Measurements from ENCODE around the gene POU5F1. TPM values are rescaled to one million over a fixed set of nuclear protein-coding genes. Genes with fewer than 3 reads are reported as not detected.

The POU5F1 gene
- polyA plus RNA-seq, 1 donor: 0.56 TPM

DNA sequence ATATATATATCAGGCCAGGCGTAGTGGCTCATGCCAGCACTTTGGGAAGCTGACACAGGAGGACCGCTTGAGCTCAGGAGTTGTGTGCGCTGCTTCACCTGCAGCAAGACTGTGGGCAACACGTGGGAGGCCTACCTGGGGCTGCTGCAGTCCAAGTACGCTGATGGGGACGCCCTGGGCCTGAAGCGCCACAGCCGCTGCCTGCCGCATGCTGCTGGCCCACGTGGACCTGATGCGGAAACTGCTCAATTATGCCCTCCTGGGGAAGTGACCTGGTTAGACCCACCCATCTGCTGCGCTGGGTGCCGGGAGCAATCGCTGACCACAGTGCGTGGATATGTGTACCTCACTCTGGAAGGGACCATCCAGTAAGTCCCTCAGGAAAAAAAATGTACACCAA, 29.8 kb downstream of the POU5F1 start:
- no peak for DNase-seq (ENCODE audit: low read depth)

- no peak for DNase-seq (ENCODE audit: low read depth)
Observed at GRCh38 chr6:31139599-31139998, 30.9 kb downstream of the POU5F1 start.

DNA sequence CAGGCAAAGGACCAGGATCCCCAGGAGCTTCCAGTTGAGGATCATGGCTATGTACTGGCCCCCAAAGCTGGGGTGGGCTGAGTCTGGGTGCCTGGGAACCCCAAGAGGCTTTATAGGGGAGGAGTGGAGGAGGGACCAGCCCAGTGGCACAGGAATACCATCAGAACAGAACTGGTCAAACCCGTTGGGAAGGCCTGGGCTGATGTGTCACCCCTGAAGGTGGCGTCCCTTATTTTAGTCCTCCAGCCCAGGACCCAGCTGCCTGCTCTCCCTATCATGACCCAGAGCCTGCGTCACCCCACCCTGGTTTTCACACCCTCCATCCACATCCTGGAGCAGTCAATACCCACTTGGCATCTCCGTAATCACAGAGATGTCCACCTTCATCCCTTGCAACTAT, 31.5 kb downstream of the POU5F1 start, which contains the start of gene PSORS1C2:
PSORS1C2 (minus strand) TSS at position 85 of the 400 bp plus-strand sequence; CDS start at position 45, 40 bp downstream.
- no peak for DNase-seq (ENCODE audit: low read depth)

DNA sequence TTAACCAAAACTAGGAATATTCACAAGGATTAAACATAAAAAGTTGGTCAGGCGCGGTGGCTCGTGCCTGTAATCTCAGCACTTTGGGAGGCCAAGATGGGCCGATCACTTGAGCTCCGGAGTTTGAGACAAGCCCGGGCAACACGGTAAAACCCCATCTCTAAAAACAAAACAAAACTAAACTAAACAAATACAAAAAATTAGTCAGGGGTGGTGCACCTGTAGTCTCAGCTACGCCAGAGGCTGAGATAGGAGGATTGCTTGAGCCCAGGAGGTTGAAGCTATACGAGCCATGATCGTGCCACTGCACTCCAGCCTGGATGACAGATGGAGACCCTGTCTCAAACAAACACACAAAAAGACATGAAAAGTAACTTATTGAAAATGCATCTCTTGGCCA, 34.8 kb downstream of the POU5F1 start:
- no peak for DNase-seq (ENCODE audit: low read depth)

GRCh38 chr6:31132806-31133205, 37.7 kb downstream of the POU5F1 start:
- DNase-seq (ENCODE audit: low read depth): no peak

DNA sequence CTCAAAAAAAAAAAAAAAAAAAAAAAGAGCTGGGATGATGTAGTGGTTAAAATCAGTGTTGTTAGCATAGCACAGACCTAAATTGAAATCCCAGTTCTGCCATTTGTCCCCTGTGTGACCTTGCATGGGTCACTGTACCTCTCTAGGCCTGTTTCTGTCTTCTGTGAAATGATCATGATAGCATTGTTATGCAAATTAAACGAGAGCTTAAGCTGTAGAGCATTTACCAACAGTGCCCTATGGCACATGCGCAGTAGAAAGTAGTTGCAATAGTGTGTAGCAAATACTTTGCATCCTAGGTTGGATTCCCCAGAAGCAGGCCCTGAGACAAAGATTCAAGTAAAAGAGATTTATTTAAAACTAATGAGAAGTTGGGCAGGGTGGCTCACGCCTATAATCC, 38.9 kb downstream of the POU5F1 start:
- DNase-seq (ENCODE audit: low read depth): no peak

GRCh38 chr6:31130751-31131150, 39.7 kb downstream of the POU5F1 start:
- no peak for DNase-seq (ENCODE audit: low read depth)

- no peak for DNase-seq (ENCODE audit: low read depth)
Observed at GRCh38 chr6:31129130-31129529, 41.4 kb downstream of the POU5F1 start.

DNA sequence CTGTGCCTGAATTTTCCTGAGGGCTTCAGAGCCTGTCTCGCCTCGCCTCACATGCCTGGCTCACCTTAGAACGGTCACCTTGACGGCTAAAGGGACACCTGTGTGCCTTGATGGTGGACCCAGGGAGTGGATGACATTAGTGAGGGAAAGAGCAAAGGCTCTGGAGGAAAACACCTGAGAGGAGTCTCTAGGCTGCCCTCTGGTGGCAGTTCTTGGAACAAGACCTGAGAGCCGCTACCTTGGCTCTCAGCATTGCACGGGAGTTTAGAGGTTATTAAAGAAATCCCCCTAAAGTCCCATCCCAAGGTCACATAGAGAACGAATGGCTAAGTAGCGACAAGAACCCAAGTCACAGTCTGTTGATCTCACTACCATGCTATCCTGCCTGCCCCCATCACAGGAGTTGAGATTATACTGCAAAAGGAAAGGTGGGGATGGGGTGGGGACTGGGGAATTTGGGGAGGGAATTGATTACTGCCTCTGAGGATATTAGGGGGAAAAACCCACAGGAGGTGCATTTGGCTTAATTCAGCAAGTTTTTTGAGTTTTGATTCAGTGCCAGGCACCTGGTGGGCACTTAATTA, 42.3 kb downstream of the POU5F1 start:
- no peak for DNase-seq (ENCODE audit: low read depth)

GRCh38 chr6:31126396-31127175, 43.9 kb downstream of the POU5F1 start:
- DNase-seq (ENCODE audit: low read depth): no peak

DNA sequence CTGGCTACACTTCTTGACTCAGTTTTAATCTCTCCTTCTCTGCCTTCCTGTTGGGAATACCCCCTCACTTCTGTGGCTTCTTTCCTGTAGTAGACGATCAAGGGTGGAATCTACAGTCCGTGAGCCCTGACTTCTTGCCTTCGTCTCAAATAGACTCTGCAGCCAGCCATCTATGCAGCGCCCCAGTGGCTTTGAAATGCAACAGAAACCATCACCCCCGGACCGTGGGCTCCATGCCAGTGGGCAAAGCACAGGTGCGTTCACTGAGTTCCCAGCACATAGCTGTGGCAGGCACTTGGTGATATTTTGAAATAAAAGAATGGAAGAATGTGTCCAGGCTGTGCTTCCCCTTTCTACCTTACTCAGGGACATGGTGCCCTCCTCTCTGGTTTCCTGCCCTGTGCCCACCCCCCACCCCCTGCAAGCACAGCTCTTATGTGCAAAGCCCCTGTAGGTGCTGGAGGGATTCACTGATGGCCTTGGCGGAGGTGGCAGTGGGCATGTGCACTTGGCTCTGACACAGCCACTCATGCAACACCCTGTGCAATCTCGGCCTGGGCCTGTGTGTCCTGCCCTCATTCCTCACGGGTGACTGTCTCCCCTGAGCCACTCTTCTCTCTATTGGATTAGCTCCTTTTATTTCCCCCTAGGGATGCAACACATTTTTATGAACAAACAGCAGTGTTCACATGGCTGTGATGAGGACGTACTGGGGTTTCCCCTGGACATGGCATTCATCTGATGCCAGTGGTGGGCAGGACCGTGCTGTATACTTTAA, 44.7 kb downstream of the POU5F1 start:
- DNase-seq (ENCODE audit: low read depth): no peak

DNA sequence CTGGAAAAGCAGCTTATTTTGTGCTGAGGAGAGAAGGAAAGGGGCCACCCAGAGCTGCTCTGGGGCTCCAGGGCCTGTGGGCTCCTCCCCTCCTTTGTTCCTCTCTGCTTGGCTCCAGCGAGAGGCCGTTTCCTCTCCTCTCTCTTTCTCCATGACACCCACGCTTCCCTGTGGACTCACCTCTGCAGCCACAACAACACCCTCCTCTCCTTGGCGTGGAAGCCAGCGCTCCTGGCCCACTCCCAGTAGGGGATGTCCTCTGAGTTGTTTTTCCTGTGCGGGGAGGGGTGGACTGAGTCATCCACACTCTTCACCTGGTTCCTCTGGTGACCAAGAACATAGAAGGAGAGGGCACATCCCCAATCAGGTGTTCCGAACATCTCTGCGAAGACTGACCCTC, 45.3 kb downstream of the POU5F1 start:
- DNase-seq (ENCODE audit: low read depth): no peak

DNA sequence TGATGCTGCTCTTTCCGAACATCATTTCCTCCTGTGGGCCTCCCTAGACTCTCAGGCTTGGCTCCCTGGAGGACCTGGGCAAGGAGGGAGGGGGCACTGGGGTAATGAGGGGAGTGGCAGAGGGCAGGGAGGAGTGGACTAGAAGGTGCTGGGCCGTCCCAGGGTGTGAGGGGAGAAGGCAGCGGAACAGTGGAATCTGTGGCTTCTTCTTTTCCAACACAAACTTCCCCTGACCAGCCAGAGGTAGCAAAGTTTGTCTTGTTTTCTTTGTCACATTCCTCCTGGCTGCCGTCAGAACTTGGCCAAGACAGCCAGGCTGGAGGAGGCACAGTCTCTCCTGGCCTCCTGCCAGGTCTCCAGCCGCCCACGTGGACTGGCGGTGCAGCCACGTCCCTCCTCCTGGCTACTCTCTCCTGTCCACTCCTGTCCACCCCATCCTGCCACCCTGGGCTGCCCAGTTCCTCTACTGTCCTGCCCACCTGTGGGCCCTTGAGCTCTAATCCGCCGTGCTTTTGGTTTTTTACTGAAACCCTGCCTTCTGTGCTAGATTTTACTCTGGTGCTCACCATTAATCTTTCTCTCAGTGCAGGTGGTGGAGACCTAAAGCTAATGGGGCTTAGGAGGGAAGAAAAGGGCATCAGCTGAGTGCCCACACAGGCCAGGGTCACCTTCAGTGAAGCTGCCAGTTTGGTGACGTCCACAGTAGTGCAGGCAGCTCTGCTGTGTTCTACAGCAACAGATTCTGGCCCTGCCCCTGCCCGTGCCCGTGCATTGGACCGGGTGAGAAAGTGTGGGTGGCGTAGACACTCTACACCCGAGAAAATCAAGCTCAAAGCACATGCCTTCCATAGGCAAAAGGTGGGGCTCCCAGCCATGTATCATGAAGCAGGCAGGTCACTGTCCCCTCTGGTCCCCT, 47.4 kb downstream of the POU5F1 start:
- DNase-seq (ENCODE audit: low read depth): no peak

DNA sequence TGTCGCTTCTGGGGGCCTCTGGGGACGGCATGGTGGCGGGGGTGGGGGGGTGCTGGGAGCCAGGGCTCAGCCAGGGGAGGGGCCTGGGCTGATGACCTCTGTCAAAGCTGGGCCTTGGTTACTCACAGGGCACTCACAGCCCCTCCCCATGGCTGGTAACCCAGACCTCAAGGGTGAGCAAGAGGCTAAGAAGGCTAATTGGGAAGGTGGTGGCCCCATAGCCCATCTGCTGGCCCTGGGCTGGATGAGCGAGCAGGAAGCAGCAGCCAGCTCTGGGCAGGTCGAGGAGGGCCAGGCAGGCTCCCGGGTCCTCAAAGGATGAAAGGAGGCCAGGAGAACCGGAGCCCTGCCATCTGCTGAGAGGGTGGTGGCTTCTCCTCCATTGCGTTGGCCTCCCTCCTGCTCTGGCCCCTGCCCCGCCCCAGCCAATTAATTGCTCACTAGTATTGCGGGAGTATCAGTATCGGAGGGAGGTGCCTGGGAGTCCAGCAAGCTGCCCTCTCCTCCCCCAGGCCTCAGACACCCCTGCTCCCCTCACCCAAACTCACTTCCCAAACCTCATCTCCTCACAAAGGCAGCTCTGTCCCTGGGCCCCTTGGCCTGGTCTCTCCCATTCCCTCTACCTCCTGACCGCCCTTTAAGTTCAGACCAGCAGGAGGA, 49.2 kb downstream of the POU5F1 start:
- no peak for DNase-seq (ENCODE audit: low read depth)

- no peak for DNase-seq (ENCODE audit: low read depth)
Observed at GRCh38 chr6:31120151-31120915, 50.1 kb downstream of the POU5F1 start, which contains the start of gene CDSN. Gene CDSN (minus strand): TSS chr6:31120446. CDS start chr6:31120419, 27 bp downstream.

GRCh38 chr6:31118178-31118577, 52.3 kb downstream of the POU5F1 start:
- DNase-seq (ENCODE audit: low read depth): no peak

DNA sequence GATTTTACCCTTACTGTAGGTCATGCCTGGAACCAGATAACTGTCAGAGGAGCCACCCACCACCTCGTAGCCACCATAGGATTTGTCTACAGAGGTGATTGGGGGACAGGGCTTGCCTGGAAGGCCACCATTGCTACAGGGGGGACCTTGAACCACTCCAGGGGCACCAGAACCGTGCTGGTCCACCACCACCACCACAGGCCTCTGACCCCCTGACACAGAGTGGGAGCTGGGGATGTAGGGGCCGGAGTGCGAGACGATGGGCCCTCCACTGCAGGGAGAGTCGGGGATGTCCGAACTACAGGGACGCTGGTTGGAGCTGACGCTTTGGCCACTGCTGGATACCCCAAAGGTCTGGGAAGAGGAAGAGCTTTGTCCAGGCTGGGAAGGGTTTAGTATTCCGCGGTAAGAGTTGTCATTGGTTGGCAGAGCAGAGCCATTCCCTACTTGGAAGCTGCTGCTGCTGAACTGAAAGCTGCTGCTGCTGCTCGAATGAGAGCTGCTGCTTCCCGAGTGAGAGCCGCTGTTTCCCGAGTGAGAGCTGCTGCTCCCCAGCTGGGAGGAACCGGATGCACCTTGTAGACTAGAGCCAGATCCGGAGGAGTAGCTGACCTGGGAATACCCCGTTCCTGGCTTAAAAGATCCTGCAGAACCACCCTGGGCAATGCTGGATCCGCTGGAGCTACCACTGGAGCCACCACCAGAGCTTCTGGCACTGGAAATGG, 53.7 kb downstream of the POU5F1 start:
- no peak for DNase-seq (ENCODE audit: low read depth)

GRCh38 chr6:31115941-31116560, 54.4 kb downstream of the POU5F1 start:
- no peak for DNase-seq (ENCODE audit: low read depth)
